Fibroblast of pulmonary artery (primary cell): ENCODE results near the gene RAB21.

Experiments
- DNase-seq: peaks from one replicate; pipeline ENCODE4 v3.0.0-alpha.2; 2010; ENCODE audit warnings: low read depth
- H3K4me3 ChIP-seq: replicated peaks from 2 replicates; pipeline ENCODE4 v1.5.1; 2011; ENCODE audit warnings: low read depth, mild to moderate bottlenecking, control low read depth, low read length, moderate library complexity
- TF ChIP-seq, protein P1 (sequence below): IDR thresholded peaks from 2 replicates; pipeline ENCODE4 v1.5.1; 2011; ENCODE audit warnings: mild to moderate bottlenecking, control low read depth, low read length, inconsistent platforms; ENCODE audit errors: missing control alignments

The RAB21 gene, protein sequence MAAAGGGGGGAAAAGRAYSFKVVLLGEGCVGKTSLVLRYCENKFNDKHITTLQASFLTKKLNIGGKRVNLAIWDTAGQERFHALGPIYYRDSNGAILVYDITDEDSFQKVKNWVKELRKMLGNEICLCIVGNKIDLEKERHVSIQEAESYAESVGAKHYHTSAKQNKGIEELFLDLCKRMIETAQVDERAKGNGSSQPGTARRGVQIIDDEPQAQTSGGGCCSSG

DNA sequence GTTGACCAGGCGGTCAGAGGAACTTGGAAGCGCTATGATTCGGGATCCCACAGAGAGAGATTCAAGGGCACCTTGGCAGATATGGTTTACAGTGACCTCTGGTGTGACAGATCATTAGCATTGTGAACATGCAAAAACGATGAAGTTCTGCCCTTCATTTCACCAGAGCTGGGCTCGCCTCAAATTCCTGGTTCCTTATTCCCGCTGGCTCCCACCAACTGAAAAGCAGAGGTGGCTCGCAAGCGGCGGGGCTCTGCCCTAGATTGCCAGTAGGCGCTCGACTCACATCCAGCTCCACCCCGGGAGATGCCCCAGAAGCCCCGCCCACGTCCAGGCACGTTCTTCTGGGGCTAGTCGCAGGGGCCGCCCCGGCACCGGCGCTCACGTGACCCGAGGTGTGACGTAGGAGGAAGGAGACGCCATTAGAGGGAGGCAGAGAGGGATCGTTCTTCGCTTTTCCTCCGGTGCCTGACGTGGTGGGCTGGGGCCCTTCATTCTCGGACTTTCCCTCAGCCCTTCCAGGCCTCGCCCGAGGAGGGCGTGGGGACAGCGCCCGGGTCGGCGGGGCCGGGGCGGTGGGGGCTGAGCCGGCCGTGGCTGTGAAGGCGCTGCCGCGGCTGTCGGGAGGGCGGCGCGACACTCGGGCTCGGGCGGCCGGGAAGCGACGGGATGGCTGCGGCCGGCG lies at the start of gene RAB21:
TSS of gene RAB21 (plus strand) at position 403 of the 685 bp plus-strand sequence. CDS start at position 670, 267 bp downstream.
- DNase-seq: peak; percentile 97
- TF ChIP-seq, protein P1, sequence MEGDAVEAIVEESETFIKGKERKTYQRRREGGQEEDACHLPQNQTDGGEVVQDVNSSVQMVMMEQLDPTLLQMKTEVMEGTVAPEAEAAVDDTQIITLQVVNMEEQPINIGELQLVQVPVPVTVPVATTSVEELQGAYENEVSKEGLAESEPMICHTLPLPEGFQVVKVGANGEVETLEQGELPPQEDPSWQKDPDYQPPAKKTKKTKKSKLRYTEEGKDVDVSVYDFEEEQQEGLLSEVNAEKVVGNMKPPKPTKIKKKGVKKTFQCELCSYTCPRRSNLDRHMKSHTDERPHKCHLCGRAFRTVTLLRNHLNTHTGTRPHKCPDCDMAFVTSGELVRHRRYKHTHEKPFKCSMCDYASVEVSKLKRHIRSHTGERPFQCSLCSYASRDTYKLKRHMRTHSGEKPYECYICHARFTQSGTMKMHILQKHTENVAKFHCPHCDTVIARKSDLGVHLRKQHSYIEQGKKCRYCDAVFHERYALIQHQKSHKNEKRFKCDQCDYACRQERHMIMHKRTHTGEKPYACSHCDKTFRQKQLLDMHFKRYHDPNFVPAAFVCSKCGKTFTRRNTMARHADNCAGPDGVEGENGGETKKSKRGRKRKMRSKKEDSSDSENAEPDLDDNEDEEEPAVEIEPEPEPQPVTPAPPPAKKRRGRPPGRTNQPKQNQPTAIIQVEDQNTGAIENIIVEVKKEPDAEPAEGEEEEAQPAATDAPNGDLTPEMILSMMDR: peak; percentile 9
- H3K4me3 ChIP-seq: peak within 1 kb of the TSS; percentile 70

DNA sequence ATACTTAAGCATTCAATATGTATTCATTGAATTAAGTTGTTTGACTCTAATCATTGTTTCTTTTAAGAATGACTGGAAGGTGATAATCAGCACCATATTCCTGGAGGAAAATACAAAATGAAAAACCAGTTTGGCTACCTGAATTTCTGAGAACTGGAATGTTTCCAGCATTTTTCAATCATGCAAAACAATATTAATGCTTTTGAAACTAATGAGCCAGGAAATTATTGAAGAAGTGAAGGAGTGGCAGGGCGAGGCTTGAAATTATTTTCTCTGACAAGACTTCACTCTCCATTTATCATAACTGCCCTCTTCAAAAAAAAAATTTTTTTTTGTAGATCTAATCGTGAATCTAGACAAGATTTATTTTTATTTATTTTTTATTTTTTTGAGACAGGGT lies 49.7 kb upstream of the RAB21 start:
- no peak overlapping the region for H3K4me3 ChIP-seq
- TF ChIP-seq, protein P1: no peak
- no peak for DNase-seq

DNA sequence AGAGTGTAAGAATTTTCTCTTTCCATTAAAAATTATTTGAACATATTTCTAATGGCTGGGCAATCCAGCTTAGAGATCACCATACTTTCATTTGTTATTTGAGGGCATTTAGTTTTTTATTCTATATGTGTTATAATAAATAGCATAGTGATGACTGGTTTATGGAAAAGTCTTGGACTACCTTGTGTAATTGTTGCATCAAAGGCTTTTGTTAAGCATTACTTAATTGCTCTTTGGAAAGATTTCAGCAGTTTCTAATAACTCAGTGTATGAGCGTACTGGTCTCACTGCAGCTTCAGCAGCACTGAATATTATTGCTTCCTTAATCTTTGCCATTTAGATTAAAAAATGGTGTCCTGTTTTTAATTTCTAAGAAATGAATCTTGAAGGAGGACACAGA lies 46.0 kb upstream of the RAB21 start:
- no peak for DNase-seq
- TF ChIP-seq, protein P1: no peak
- no peak overlapping the region for H3K4me3 ChIP-seq

DNA sequence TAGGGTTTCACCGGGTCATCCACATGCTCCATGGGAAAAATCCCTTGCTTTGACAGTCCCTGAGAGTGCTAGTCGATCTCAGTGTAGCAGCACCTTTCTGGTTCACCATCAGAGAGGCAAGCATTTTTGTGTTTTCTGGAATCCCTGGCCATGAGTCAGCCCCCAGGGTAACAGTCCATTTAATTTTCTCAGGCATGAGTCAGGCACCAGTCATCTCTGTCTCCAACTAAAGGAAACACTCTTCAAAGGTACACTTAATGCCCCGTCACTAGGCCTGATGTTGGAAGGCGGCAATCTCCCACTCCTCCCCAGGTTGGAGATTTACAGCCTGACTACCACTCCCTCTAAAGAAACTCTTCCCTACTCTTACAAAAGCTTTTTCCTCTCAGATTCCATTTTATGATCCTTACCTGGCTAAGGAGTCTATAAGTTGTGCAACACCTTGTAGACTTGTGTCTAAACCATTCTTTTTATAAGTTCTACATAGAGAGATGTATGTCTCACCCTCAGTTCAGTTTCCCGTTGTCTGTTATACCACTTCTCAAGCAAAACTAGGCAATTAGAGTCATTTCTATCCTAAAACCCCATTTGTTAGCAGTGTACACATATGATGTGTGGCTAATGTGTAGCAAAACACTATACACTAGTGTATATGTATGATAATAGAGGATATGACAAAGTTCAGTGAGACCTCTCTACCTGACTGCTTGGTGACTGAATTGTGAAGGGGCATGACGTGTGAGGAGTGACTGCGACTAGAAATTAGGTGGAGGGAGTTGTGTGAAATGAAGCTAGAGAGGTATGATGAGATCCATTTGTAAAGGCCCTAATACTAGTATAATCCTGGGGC lies 44.2 kb upstream of the RAB21 start:
- no peak overlapping the region for H3K4me3 ChIP-seq
- TF ChIP-seq, protein P1: no peak
- peak; percentile 76 for DNase-seq

DNA sequence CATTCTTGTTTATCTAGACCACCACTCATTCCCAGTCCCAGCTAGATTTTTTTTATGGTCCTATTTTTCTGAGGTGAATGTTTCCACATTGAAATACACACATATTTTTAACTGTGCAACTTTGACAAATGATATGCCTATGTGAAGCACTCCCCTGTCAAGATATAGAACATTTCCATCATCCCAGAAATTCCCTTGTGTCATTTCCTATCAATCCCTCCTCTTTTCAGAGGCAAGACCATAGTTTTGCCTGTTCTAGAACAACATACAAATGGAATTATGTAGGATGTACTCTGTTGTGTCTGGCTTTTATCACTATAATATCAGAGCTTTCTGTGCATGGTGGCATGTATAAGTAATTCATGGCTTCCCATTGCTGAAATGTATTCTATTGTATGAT lies 36.1 kb upstream of the RAB21 start:
- TF ChIP-seq, protein P1: no peak
- DNase-seq: no peak
- no peak overlapping the region for H3K4me3 ChIP-seq

DNA sequence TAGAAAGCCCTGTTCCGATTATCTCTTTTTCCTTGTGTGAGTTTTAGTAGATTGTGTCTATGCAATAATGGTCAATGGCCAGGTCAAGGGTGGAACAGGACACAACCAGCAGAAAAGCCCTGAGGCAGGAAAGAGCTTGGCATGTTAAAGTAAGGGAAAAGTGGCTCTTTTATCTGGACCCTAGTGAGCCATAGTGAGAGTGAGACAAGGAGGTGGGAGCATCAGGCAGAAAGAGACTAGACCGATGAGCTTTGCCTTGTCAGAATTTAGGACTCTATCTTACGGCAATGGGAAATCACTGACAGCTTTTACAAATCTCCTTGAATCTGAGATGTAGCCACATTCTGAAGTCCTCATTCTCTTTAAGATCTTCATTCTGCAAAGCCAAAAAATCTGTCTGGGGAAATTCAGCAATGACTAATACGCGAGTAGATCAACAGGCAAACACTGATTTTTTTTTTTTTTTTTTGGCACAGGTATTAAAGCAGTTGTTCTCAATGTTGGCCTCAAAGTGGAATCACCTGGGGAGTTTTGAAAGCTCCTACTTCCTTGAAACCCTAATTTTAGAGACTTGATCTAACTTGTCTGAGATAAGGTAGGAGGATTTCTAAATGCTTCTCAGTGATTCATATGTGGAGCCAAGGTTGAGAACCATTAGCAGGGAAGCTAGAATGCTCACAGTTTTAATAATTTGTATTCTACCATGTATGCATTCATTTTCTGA lies 34.9 kb upstream of the RAB21 start:
- TF ChIP-seq, protein P1: no peak
- no peak overlapping the region for H3K4me3 ChIP-seq
- no peak for DNase-seq
